Right hindlimb (tissue), 1 donor: ENCODE data around the gene GLG1.
A peak's percentile ranks its signal among the peaks of the same experiment; 100 is the strongest.

Experiments
- DNase-seq: peaks from one replicate; pipeline ENCODE4 v3.0.0-alpha.2; 2018

GLG1 gene

GRCh38 chr16:74608381-74608780 is 1.5 kb upstream of the GLG1 start:
- DNase-seq, result no peak

- peak; percentile 37 for DNase-seq
These were observed 1.0 kb upstream of the GLG1 start for GRCh38 chr16:74607962-74608356.

- no peak for DNase-seq
These were observed 522 bp upstream of the GLG1 start for GRCh38 chr16:74607310-74607961.

- no peak for DNase-seq
These were observed 981 bp downstream of the GLG1 start for GRCh38 chr16:74605746-74606520.

- DNase-seq, result no peak
These were observed 1.6 kb downstream of the GLG1 start for GRCh38 chr16:74605332-74605731.

GRCh38 chr16:74603848-74604247 is 3.1 kb downstream of the GLG1 start:
- DNase-seq, result no peak

- DNase-seq, result no peak
These were observed 5.6 kb downstream of the GLG1 start for GRCh38 chr16:74601126-74601871.

- no peak for DNase-seq
These were observed 10.3 kb downstream of the GLG1 start for GRCh38 chr16:74596586-74596985.

GRCh38 chr16:74592847-74593246 is 14.1 kb downstream of the GLG1 start:
- no peak for DNase-seq

- no peak for DNase-seq
These were observed 14.9 kb downstream of the GLG1 start for GRCh38 chr16:74591876-74592650.

GRCh38 chr16:74586948-74587347 is 20.0 kb downstream of the GLG1 start:
- DNase-seq, result no peak

- DNase-seq, result no peak
These were observed 21.0 kb downstream of the GLG1 start for GRCh38 chr16:74585846-74586443.

GRCh38 chr16:74583926-74584666 is 22.8 kb downstream of the GLG1 start:
- no peak for DNase-seq

- DNase-seq, result peak; percentile 39
These were observed 23.9 kb downstream of the GLG1 start for GRCh38 chr16:74582970-74583369.

GRCh38 chr16:74580833-74581232 is 26.1 kb downstream of the GLG1 start:
- no peak for DNase-seq

GRCh38 chr16:74578838-74579237 is 28.1 kb downstream of the GLG1 start:
- no peak for DNase-seq

- DNase-seq, result no peak
These were observed 28.5 kb downstream of the GLG1 start for GRCh38 chr16:74578433-74578832.

- DNase-seq, result no peak
These were observed 29.0 kb downstream of the GLG1 start for GRCh38 chr16:74577882-74578366.

- DNase-seq, result no peak
These were observed 30.9 kb downstream of the GLG1 start for GRCh38 chr16:74575807-74576643.

- no peak for DNase-seq
These were observed 31.6 kb downstream of the GLG1 start for GRCh38 chr16:74575175-74575806.
